ENCODE measurements around the gene RAB40C. TPM values are rescaled to one million over a fixed set of nuclear protein-coding genes. Genes with fewer than 3 reads are reported as not detected.

The RAB40C gene
- total and polyA plus RNA-seq, 4 donors, result 6.1 to 11.0 (median 9.2) TPM

DNA sequence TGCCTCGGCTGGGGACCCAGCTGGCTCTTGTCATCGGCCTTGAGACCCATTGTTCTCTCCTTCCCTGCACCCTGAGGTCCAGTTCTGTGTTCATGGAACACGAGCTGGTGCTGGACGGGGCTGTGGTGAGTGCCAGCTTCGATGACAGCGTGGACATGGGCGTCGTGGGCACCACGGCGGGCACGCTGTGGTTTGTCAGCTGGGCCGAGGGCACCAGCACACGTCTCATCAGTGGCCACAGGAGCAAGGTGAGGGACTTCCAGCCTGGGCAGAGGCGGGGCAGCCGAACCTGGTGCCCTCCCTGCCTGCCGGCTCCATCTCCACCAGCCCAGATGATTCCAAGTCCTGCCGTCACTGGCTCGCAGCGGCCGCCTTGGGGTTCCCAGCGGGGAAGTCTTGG is 72.7 kb downstream of the RAB40C start:
- no peak overlapping the region for H3K4me3 ChIP-seq (ENCODE audit: low read depth in 1 of 3, low read length in 3 of 3)
- 96% methylated on average over 21 of the region's 21 CpGs for WGBS
- H3K36me3 ChIP-seq (ENCODE audit: control insufficient read depth in 4 of 4, insufficient read depth in 3 of 4, low read depth in 1 of 4, low read length in 3 of 4), result peaks cover 0 to 2% (median 0%) of the 10 kb centered on the region in 4 donors
- DNase-seq (ENCODE audit: low spot score), result no peak
- H3K9me3 ChIP-seq (ENCODE audit: control insufficient read depth in 4 of 4, low read length in 3 of 4), result no peaks in the 10 kb centered on the region
- no peaks in the 10 kb centered on the region for H3K27me3 ChIP-seq (ENCODE audit: control insufficient read depth in 4 of 4, insufficient read depth in 4 of 4, low read length in 3 of 4)
- no peak overlapping the region for H3K9ac ChIP-seq (ENCODE audit: low read depth in 1 of 2, low read length in 2 of 2)
- H3K27ac ChIP-seq (ENCODE audit: low read depth in 1 of 2, low read length in 2 of 2), result no peak overlapping the region
- H3K4me1 ChIP-seq (ENCODE audit: control insufficient read depth in 4 of 4, insufficient read depth in 4 of 4, low read length in 3 of 4), result peaks cover 14 to 26% (median 18%) of the 10 kb centered on the region in 4 donors
- TF ChIP-seq JUND (IDR thresholded peaks at IDR 0.05) (no peak), HNF4G (IDR thresholded peaks at IDR 0.05) (no peak), TAF1 (conservative IDR thresholded peaks at IDR 0.05) (no peak), HNF4A (conservative IDR thresholded peaks at IDR 0.05) (no peak)
- TF ChIP-seq, protein P1, sequence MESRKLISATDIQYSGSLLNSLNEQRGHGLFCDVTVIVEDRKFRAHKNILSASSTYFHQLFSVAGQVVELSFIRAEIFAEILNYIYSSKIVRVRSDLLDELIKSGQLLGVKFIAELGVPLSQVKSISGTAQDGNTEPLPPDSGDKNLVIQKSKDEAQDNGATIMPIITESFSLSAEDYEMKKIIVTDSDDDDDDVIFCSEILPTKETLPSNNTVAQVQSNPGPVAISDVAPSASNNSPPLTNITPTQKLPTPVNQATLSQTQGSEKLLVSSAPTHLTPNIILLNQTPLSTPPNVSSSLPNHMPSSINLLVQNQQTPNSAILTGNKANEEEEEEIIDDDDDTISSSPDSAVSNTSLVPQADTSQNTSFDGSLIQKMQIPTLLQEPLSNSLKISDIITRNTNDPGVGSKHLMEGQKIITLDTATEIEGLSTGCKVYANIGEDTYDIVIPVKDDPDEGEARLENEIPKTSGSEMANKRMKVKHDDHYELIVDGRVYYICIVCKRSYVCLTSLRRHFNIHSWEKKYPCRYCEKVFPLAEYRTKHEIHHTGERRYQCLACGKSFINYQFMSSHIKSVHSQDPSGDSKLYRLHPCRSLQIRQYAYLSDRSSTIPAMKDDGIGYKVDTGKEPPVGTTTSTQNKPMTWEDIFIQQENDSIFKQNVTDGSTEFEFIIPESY (IDR thresholded peaks at IDR 0.05), result no peak
- TF ChIP-seq, protein P2, sequence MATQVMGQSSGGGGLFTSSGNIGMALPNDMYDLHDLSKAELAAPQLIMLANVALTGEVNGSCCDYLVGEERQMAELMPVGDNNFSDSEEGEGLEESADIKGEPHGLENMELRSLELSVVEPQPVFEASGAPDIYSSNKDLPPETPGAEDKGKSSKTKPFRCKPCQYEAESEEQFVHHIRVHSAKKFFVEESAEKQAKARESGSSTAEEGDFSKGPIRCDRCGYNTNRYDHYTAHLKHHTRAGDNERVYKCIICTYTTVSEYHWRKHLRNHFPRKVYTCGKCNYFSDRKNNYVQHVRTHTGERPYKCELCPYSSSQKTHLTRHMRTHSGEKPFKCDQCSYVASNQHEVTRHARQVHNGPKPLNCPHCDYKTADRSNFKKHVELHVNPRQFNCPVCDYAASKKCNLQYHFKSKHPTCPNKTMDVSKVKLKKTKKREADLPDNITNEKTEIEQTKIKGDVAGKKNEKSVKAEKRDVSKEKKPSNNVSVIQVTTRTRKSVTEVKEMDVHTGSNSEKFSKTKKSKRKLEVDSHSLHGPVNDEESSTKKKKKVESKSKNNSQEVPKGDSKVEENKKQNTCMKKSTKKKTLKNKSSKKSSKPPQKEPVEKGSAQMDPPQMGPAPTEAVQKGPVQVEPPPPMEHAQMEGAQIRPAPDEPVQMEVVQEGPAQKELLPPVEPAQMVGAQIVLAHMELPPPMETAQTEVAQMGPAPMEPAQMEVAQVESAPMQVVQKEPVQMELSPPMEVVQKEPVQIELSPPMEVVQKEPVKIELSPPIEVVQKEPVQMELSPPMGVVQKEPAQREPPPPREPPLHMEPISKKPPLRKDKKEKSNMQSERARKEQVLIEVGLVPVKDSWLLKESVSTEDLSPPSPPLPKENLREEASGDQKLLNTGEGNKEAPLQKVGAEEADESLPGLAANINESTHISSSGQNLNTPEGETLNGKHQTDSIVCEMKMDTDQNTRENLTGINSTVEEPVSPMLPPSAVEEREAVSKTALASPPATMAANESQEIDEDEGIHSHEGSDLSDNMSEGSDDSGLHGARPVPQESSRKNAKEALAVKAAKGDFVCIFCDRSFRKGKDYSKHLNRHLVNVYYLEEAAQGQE (IDR thresholded peaks at IDR 0.05), result no peak
- TF ChIP-seq, protein P3, sequence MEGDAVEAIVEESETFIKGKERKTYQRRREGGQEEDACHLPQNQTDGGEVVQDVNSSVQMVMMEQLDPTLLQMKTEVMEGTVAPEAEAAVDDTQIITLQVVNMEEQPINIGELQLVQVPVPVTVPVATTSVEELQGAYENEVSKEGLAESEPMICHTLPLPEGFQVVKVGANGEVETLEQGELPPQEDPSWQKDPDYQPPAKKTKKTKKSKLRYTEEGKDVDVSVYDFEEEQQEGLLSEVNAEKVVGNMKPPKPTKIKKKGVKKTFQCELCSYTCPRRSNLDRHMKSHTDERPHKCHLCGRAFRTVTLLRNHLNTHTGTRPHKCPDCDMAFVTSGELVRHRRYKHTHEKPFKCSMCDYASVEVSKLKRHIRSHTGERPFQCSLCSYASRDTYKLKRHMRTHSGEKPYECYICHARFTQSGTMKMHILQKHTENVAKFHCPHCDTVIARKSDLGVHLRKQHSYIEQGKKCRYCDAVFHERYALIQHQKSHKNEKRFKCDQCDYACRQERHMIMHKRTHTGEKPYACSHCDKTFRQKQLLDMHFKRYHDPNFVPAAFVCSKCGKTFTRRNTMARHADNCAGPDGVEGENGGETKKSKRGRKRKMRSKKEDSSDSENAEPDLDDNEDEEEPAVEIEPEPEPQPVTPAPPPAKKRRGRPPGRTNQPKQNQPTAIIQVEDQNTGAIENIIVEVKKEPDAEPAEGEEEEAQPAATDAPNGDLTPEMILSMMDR (IDR thresholded peaks at IDR 0.05; ENCODE audit: low read depth, low read length, missing input control), result no peak

GRCh38 chr16:666572-666971 is 76.7 kb downstream of the RAB40C start:
- Histone ChIP-seq H3K4me3 (ENCODE audit: low read depth in 1 of 3, low read length in 3 of 3) (no peak overlapping the region), H3K9ac (ENCODE audit: low read depth in 1 of 2, low read length in 2 of 2) (no peak overlapping the region), H3K27ac (ENCODE audit: low read depth in 1 of 2, low read length in 2 of 2) (no peak overlapping the region), H3K9me3 (ENCODE audit: control insufficient read depth in 4 of 4, low read length in 3 of 4) (no peaks in the 10 kb centered on the region), H3K27me3 (ENCODE audit: control insufficient read depth in 4 of 4, insufficient read depth in 4 of 4, low read length in 3 of 4) (no peaks in the 10 kb centered on the region), H3K4me1 (ENCODE audit: control insufficient read depth in 4 of 4, insufficient read depth in 4 of 4, low read length in 3 of 4) (peaks cover 10 to 29% (median 21%) of the 10 kb centered on the region in 4 donors), H3K36me3 (ENCODE audit: control insufficient read depth in 4 of 4, insufficient read depth in 3 of 4, low read depth in 1 of 4, low read length in 3 of 4) (peaks cover 0 to 16% (median 7%) of the 10 kb centered on the region in 4 donors)
- DNase-seq (ENCODE audit: low spot score), result no peak
- 96% methylated on average over 13 of the region's 13 CpGs for WGBS
- no peak for TF ChIP-seq GABPA (IDR thresholded peaks at IDR 0.05 in 1 of 2, conservative IDR thresholded peaks at IDR 0.05 in 1 of 2)
- TF ChIP-seq RXRA (IDR thresholded peaks at IDR 0.05), result no peak
- no peak for TF ChIP-seq JUND (IDR thresholded peaks at IDR 0.05)
- TF ChIP-seq, protein P4, sequence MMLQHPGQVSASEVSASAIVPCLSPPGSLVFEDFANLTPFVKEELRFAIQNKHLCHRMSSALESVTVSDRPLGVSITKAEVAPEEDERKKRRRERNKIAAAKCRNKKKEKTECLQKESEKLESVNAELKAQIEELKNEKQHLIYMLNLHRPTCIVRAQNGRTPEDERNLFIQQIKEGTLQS (IDR thresholded peaks at IDR 0.05), result no peak
- TF ChIP-seq MAX (IDR thresholded peaks at IDR 0.05), result no peak
- TF ChIP-seq, protein P1 (IDR thresholded peaks at IDR 0.05), result no peak
- TF ChIP-seq HNF4G (IDR thresholded peaks at IDR 0.05), result no peak
- TF ChIP-seq, protein P3 (IDR thresholded peaks at IDR 0.05; ENCODE audit: low read depth, low read length, missing input control), result no peak
- TF ChIP-seq FOXA2 (IDR thresholded peaks at IDR 0.05), result no peak

Measured in liver (tissue), 9 donors.